ENCODE data around the gene PDE1A.

DNA sequence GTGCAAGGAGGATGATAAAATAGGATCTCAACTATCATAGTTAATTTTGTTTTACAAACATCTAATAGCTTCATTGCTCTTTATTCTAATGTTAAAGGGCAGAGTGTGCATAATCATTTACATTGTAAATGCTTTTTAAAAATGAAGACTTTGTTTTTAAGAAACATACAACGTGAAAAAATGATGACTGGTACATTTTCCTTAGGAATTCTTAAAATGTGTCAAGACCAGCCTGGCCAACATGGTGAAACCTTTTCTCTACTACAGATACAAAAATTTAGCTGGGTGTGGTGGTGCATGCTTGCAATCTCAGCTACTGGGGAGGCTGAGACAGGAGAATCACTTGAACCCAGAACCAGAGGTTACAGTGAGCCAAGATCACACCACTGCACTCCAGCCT is 179.0 kb downstream of the PDE1A start:
- TF ChIP-seq TAF1 (IDR thresholded peaks at IDR 0.05; ENCODE audit: borderline replicate concordance, insufficient read depth, low read length) = no peak
- TF ChIP-seq POLR2AphosphoS5 (IDR thresholded peaks at IDR 0.05; ENCODE audit: low read depth, low read length) = no peak
